Endothelial cell of umbilical vein (primary cell): ENCODE measurements around the gene CCL1. TPM values are rescaled to one million over a fixed set of nuclear protein-coding genes. Genes with fewer than 3 reads are reported as not detected.

Experiments
- BruUV-seq: library from RNA; stranded (reverse); fragments of 400-500 nt; replicated peaks from 2 replicates; lab custom pipeline; 2021; lab: Mats Ljungman, UMichigan
- CTCF ChIA-PET: fragments of 300-600, 350-600 bp; sonication (Branson Sonifier 250); formaldehyde crosslinking; loops from one replicate; lab custom pipeline; 2021; ENCODE audit warnings: antibody characterized with exemption, inconsistent platforms; lab: Charles Lee
- POLR2A ChIA-PET: fragments of 300-600, 350-600 bp; sonication (Branson Sonifier 250); formaldehyde crosslinking; loops from one replicate; lab custom pipeline; 2021; ENCODE audit warnings: antibody characterized with exemption, inconsistent platforms; lab: Charles Lee
- DNase-seq: peaks from one replicate; pipeline ENCODE4 v3.0.0-alpha.2; 2011; ENCODE audit warnings: low read depth, low spot score
- FAIRE-seq: peaks from 2 replicates; lab custom pipeline; 2011; peaks lifted over from hg19 to GRCh38; lab: Jason Lieb, UNC
- H2AFZ ChIP-seq: 2 replicates; pipeline ENCODE4 v1.6.0; 2012; ENCODE audit warnings: low read depth, low read length, control low read depth, inconsistent platforms
- H3K27ac ChIP-seq: 2 replicates; pipeline ENCODE4 v1.5.1; 2011; ENCODE audit warnings: low read depth, mild to moderate bottlenecking, control low read depth, low read length, moderate library complexity; ENCODE audit not compliant: insufficient read depth
- H3K27me3 ChIP-seq, 2 experiments: 2 replicates each; pipeline versions ENCODE4 v1.6.0 to v1.6.1; 2011; ENCODE audit warnings: low read length in 2 of 2, mixed read lengths in 1 of 2; ENCODE audit not compliant: control insufficient read depth in 2 of 2, insufficient read depth in 2 of 2
- H3K36me3 ChIP-seq, 2 experiments: 2 replicates in 1 of 2; 3 replicates in 1 of 2; pipeline ENCODE4 v1.5.1; 2011; ENCODE audit warnings: low read length in 2 of 2, mild to moderate bottlenecking in 1 of 2, moderate library complexity in 1 of 2; ENCODE audit not compliant: control insufficient read depth in 2 of 2, insufficient read depth in 2 of 2; ENCODE audit errors: extremely low read depth in 1 of 2
- H3K4me1 ChIP-seq: 3 replicates; pipeline ENCODE4 v1.5.1; 2011; ENCODE audit warnings: mild to moderate bottlenecking, low read length; ENCODE audit not compliant: control insufficient read depth, insufficient read depth; ENCODE audit errors: extremely low read depth
- H3K4me2 ChIP-seq: 2 replicates; pipeline ENCODE4 v1.6.1; 2011; ENCODE audit warnings: low read length, control low read depth, mixed read lengths; ENCODE audit not compliant: insufficient read depth
- H3K4me3 ChIP-seq, 3 experiments: fragments of 200-600 bp in 1 of 3; sonication (generic), shearing (Covaris generic) in 1 of 3; replicated peaks in 1 of 3; 2 replicates each; pipeline ENCODE4 v1.5.1; 2011 to 2016; ENCODE audit warnings: control low read depth in 3 of 3, low read length in 3 of 3, mild to moderate bottlenecking in 2 of 3, inconsistent platforms in 1 of 3, low read depth in 1 of 3, moderate library complexity in 1 of 3; ENCODE audit not compliant: insufficient read depth in 1 of 3
- H3K79me2 ChIP-seq: 2 replicates; pipeline ENCODE4 v1.6.0; 2012; ENCODE audit warnings: low read length, inconsistent platforms; ENCODE audit not compliant: control insufficient read depth, insufficient read depth
- H3K9ac ChIP-seq: replicated peaks from 2 replicates; pipeline ENCODE3; 2011; ENCODE audit warnings: low read length, control low read depth; ENCODE audit not compliant: insufficient read depth; ENCODE audit errors: extremely low read depth
- H3K9me1 ChIP-seq: replicated peaks from 3 replicates; pipeline ENCODE4 v1.6.0; 2011; ENCODE audit warnings: mild to moderate bottlenecking, low read length; ENCODE audit not compliant: control insufficient read depth, insufficient read depth; ENCODE audit errors: extremely low read depth
- H3K9me3 ChIP-seq: replicated peaks from 2 replicates; pipeline ENCODE4 v1.5.1; 2012; ENCODE audit warnings: low read length, inconsistent platforms; ENCODE audit not compliant: control insufficient read depth, insufficient read depth
- H4K20me1 ChIP-seq: replicated peaks from 2 replicates; pipeline ENCODE3; 2011; ENCODE audit warnings: mild to moderate bottlenecking, low read length; ENCODE audit not compliant: control insufficient read depth, insufficient read depth; ENCODE audit errors: extremely low read depth
- CTCF ChIP-seq, 2 donors: IDR thresholded peaks; 1 replicate in 1 of 2; 2 replicates in 1 of 2; pipeline ENCODE4 v1.5.1; 2011; ENCODE audit warnings: low read length in 2 of 2, mild to moderate bottlenecking in 2 of 2, moderate library complexity in 2 of 2, control low read depth in 1 of 2, inconsistent platforms in 1 of 2, low read depth in 1 of 2; ENCODE audit not compliant: insufficient read depth in 1 of 2; ENCODE audit errors: extremely low read depth in 1 of 2
- EZH2 ChIP-seq: IDR thresholded peaks from 2 replicates; pipeline ENCODE4 v1.6.1; 2012; ENCODE audit warnings: borderline replicate concordance, low read depth, mild to moderate bottlenecking, moderate library complexity, low read length, inconsistent platforms; ENCODE audit not compliant: severe bottlenecking
- FOS ChIP-seq: IDR thresholded peaks from 2 replicates; pipeline ENCODE4 v1.6.1; 2011; ENCODE audit warnings: mild to moderate bottlenecking, low read length, moderate library complexity, borderline replicate concordance; ENCODE audit not compliant: insufficient read depth
- GATA2 ChIP-seq: IDR thresholded peaks from 2 replicates; pipeline ENCODE4 v1.7.0; 2011; ENCODE audit warnings: low read depth, mild to moderate bottlenecking, moderate library complexity, mixed read lengths, low read length; ENCODE audit not compliant: insufficient read length, insufficient read depth
- JUN ChIP-seq: IDR thresholded peaks from 2 replicates; pipeline ENCODE4 v1.6.1; 2011; ENCODE audit warnings: borderline replicate concordance, low read depth; ENCODE audit not compliant: insufficient read length, insufficient read depth
- MYC ChIP-seq: IDR thresholded peaks from one replicate; pipeline ENCODE4 v1.6.1; 2011; ENCODE audit warnings: mild to moderate bottlenecking, low read depth, low read length
- POLR2A ChIP-seq: IDR thresholded peaks from 2 replicates; pipeline ENCODE4 v1.6.1; 2012; ENCODE audit warnings: low read depth, mild to moderate bottlenecking, control low read depth, low read length
- POLR2AphosphoS5 ChIP-seq: IDR thresholded peaks from 2 replicates; pipeline ENCODE4 v1.6.1; 2012; ENCODE audit warnings: low read depth, mild to moderate bottlenecking, control low read depth, low read length, moderate library complexity; ENCODE audit not compliant: insufficient read depth
- dilution Hi-C: fragments of 300-500 bp; cut with MboI; formaldehyde crosslinking; loops from one replicate; pipeline ENCODE4 v1.15.0; 2019; ENCODE audit warnings: low sequenced_read_pairs; ENCODE audit not compliant: extremely low pct_ligation_motif_present
- intact Hi-C: fragments of 100-400 bp; cut with micrococcal nuclease; formaldehyde crosslinking; loops from one replicate; pipeline ENCODE4 v1.10.0; 2022
- polyA plus RNA-seq, 4 experiments: library from polyadenylated mRNA; depleted of rRNA in 3 of 4; stranded (reverse) in 3 of 4; unstranded in 1 of 4; fragments of >200 nt; gene quantifications; 2 replicates each; pipeline versions ENCODE4 v1.2.1 to v1.2.3, GENCODE V29; 2011 to 2012; ENCODE audit warnings: missing spikeins in 1 of 4
- total RNA-seq: library from RNA; stranded (reverse); gene quantifications from 2 replicates; pipeline ENCODE4 v1.2.3, GENCODE V29; 2021
- TF ChIP-seq, protein P1 (sequence below): IDR thresholded peaks from 2 replicates; pipeline ENCODE4 v1.6.1; 2011; ENCODE audit not compliant: insufficient read depth, insufficient read length

Gene CCL1
- total and polyA plus RNA-seq, 2 donors (not counting 3 experiments of a cell fraction or from before 2014, with no cell fraction given): not detected

DNA sequence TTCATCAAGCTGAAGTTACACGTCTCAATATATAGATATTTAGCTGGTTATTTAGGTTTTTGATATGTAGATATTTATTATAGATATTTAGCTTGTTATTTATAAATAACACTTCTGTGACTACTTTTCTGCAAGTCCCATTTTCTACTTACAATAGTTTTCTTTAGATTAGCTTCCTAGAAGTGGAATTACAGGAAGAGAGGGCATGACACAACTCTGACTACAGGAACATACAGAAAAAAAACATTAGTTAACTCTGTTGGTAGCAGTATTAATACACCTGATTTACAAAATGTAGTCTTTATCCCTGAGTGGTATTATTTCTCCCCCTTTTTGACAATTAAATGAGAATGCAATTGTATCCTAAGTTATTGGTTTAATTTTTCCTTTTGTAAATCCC, 21.2 kb upstream of the CCL1 start:
- Histone ChIP-seq H3K9me1 (no peaks in the 10 kb centered on the region), H2AFZ (no peak overlapping the region), H3K4me1 (peaks cover 47% of the 10 kb centered on the region), H3K4me3 (no peak overlapping the region), H3K4me2 (peak overlapping the region; percentile 54), H3K36me3 (no peaks in the 10 kb centered on the region), H4K20me1 (no peaks in the 10 kb centered on the region), H3K27me3 (no peaks in the 10 kb centered on the region), H3K79me2 (no peaks in the 10 kb centered on the region), H3K27ac (peak overlapping the region; percentile 79), H3K9me3 (no peaks in the 10 kb centered on the region), H3K9ac (no peak overlapping the region)
- dilution Hi-C loops (no loop called here), intact Hi-C loops (no loop called here)
- BruUV-seq: no TSS peak
- CTCF ChIA-PET: interaction anchor here (0.8 to 4.9 kb wide), 9 partner anchors 12 to 184 kb away, joined by 3 to 45 read pairs (median 4); no protein-coding TSS in a partner anchor
- FAIRE-seq (no peak), DNase-seq (peak; percentile 60)
- TF ChIP-seq POLR2AphosphoS5 (no peak), GATA2 (no peak), EZH2 (no peak), MYC (no peak), JUN (no peak), POLR2A (no peak), FOS (no peak), CTCF (IDR thresholded peaks at IDR 0.05; ENCODE audit: extremely low read depth in 1 of 2, insufficient read depth in 1 of 2, low read depth in 1 of 2, low read length in 2 of 2) (no peak)
- TF ChIP-seq, protein P1, sequence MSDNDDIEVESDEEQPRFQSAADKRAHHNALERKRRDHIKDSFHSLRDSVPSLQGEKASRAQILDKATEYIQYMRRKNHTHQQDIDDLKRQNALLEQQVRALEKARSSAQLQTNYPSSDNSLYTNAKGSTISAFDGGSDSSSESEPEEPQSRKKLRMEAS: no peak
- POLR2A ChIA-PET: interaction anchor here (0.6 kb wide), 1 partner anchor 736 kb away, joined by 3 read pairs; the partner anchor contains the start of gene RAD51D
